ENCODE data around the gene PRXL2A. TPM values are rescaled to one million over a fixed set of nuclear protein-coding genes. Genes with fewer than 3 reads are reported as not detected.
A peak's percentile ranks its signal among the peaks of the same experiment; 100 is the strongest.
"Not testable (repeated sequence)": the region's sequence is repeated elsewhere in the genome, so short reads cannot be mapped to it uniquely, and the experiment has no call there.

Gene PRXL2A, protein sequence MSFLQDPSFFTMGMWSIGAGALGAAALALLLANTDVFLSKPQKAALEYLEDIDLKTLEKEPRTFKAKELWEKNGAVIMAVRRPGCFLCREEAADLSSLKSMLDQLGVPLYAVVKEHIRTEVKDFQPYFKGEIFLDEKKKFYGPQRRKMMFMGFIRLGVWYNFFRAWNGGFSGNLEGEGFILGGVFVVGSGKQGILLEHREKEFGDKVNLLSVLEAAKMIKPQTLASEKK
- 33.3 TPM for total RNA-seq
- long read RNA-seq, full-length matches to known transcripts, result 47 of 54 reads
- long read RNA-seq, partial matches to known transcripts, result 0 of 54 reads
- long read RNA-seq, other reads (novel, unspliced or antisense), result 7 of 54 reads

DNA sequence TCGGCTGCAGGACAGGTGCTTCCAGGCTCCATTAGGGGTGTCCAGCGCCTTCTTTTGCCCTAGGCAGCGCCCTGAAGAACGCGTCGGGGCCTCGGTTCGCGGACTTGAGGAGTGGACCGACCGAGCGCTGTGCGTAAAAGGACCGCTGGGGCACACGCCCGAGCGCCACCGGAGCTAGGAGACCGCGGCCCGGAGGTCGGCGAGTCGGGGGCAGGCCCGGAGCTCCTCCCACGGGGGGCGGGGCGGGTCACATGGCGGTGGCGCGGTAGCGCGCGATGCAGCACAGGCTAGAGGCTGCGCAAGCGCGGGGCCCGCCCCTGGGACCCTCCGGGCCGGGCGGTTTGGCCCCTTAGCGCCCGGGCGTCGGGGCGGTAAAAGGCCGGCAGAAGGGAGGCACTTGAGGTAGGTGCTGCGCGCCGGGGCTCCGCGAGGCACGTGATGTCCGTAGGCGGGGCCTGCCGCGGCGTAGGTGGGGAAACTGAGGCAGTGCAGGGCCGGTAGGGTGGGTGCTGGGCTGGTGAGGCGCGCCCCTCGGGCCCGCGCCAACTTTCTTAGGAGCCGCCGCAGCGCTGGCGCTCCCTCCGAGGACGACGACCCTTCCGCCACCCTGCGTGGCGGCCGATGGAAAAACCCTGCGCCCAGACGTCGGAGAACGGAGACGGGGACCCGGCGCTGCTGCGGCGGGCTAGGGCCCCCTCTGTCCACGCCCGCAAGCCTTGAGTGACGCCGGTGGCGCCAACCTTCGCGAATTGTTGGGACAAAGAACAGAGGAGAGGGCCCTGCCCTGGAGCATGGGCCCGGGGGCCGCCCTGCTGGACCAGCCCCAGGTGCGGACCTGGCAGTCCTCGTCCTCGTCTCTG is at the start of gene PRXL2A:
Gene PRXL2A (plus strand): TSS at position 310 of the 860 bp plus-strand sequence. CDS start 11,917 bp downstream, outside the sequence.
- intact Hi-C loops (cut with DNase I), result no loop called here

DNA sequence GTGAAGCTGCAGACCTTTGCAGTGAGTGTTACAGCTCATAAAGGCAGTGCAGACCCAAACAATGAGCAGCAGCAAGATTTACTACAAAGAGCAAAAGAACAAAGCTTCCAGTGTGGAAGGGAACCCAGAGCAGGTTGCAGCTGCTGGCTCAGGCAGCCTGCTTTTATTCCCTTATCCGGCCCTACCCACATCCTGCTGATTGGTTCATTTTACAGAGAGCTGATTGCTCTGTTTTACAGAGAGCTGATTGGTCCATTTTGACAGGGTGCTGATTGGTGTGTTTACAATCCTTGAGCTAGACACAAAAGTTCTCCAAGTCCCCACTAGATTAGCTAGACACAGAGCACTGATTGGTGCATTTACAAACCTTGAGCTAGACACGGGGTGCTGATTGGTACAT is 49.4 kb upstream of the PRXL2A start:
- H3K4me3 ChIP-seq, result not testable (repeated sequence)

More for the DNA sequence above, at the start of gene PRXL2A:
- TF ChIP-seq, protein P1, sequence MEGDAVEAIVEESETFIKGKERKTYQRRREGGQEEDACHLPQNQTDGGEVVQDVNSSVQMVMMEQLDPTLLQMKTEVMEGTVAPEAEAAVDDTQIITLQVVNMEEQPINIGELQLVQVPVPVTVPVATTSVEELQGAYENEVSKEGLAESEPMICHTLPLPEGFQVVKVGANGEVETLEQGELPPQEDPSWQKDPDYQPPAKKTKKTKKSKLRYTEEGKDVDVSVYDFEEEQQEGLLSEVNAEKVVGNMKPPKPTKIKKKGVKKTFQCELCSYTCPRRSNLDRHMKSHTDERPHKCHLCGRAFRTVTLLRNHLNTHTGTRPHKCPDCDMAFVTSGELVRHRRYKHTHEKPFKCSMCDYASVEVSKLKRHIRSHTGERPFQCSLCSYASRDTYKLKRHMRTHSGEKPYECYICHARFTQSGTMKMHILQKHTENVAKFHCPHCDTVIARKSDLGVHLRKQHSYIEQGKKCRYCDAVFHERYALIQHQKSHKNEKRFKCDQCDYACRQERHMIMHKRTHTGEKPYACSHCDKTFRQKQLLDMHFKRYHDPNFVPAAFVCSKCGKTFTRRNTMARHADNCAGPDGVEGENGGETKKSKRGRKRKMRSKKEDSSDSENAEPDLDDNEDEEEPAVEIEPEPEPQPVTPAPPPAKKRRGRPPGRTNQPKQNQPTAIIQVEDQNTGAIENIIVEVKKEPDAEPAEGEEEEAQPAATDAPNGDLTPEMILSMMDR (IDR thresholded peaks at IDR 0.05), result no peak
- ATAC-seq, result peak; percentile 96 to 98
- peak within 1 kb of the TSS; percentile 84 for H3K4me3 ChIP-seq
- no peaks in the 10 kb centered on the region for H3K9me3 ChIP-seq
- DNase-seq, result peak; percentile 90
- H3K27ac ChIP-seq, result peak within 1 kb of the TSS; percentile 72
- H3K36me3 ChIP-seq, result no peaks in the 10 kb centered on the region
- no peaks in the 10 kb centered on the region for H3K27me3 ChIP-seq (ENCODE audit: low read depth)
- H3K4me1 ChIP-seq, result peaks cover 27% of the 10 kb centered on the region

DNA sequence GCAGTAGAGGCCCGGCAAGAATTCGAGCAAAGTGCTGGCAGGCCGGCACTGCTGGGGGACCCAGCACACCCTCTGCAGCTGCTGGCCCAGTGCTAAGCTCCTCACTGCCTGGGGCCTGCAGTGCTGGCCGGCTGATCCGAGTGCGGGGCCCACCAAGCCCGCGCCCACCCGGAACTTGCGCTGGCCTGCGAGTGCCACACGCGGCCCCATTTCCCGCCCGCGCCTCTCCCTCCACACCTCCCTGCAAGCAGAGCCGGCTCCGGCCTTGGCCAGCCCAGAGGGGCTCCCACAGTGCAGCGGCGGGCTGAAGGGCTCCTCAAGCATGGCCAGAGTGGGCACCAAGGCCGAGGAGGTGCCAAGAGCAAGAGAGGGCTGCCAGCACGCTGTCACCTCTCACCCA is 48.7 kb upstream of the PRXL2A start:
- intact Hi-C loops (cut with DNase I), result no loop called here
- no peak for ATAC-seq

More for the DNA sequence above, 49.4 kb upstream of the PRXL2A start:
- ATAC-seq; H3K27ac ChIP-seq; intact Hi-C loops (cut with DNase I); DNase-seq; H3K36me3 ChIP-seq; H3K4me1 ChIP-seq; H3K9me3 ChIP-seq: not testable (repeated sequence)
- peaks cover 14% of the 10 kb centered on the region for H3K27me3 ChIP-seq (ENCODE audit: low read depth)

DNA sequence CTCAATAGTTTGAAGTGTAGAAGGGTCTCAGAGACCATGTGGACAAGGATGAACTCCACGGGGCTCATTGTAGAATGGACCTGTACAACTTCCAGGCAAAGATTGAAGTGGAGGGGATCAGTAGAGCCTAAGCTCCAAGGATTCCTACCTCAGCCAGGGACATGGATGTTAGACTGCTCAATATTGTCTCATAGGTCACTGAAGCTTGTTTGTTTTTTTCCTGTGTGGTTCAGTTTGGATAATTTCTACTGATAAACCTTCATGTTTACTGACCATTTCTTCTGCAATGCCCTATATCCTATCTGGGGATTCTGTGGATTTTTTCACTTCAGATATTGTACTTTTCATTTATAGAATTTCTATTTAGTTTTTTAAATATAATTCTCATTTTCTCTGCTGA is 42.8 kb upstream of the PRXL2A start:
- H3K9me3 ChIP-seq, result peaks cover 10% of the 10 kb centered on the region
- no peak overlapping the region for H3K4me3 ChIP-seq
- H3K36me3 ChIP-seq, result no peaks in the 10 kb centered on the region
- no peak overlapping the region for H3K27ac ChIP-seq
- H3K27me3 ChIP-seq (ENCODE audit: low read depth), result no peaks in the 10 kb centered on the region
- intact Hi-C loops (cut with DNase I), result no loop called here
- ATAC-seq (no peak), DNase-seq (no peak)
- TF ChIP-seq, protein P1 (IDR thresholded peaks at IDR 0.05), result no peak
- no peaks in the 10 kb centered on the region for H3K4me1 ChIP-seq

More for the DNA sequence above, 48.7 kb upstream of the PRXL2A start:
- Histone ChIP-seq H3K27ac (no peak overlapping the region), H3K27me3 (ENCODE audit: low read depth) (peaks cover 14% of the 10 kb centered on the region), H3K9me3 (no peaks in the 10 kb centered on the region), H3K4me1 (peaks cover 6% of the 10 kb centered on the region), H3K36me3 (no peaks in the 10 kb centered on the region), H3K4me3 (no peak overlapping the region)
- no peak for DNase-seq
- TF ChIP-seq, protein P1 (IDR thresholded peaks at IDR 0.05), result no peak

DNA sequence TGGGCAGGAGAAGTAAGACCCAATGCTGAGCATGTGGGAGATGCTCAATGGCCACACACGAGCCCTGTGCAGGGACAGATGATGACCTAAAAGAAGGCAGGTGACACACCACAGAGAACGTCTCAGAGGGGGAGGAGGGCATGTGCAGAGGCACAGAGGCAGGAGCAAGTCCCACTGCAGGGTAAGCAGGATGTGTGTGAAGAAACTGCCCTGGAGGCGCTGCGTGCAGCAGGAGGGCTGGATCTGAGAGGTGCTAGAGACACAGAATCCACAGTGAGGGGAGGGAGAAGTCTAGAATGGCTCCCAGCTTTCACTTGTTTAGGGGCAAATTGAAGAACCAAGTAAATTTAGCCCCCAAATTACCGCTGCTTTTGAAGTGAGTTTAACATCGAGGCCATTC is 36.9 kb upstream of the PRXL2A start:
- ATAC-seq (no peak), DNase-seq (no peak)
- intact Hi-C loops (cut with DNase I), result no loop called here
- Histone ChIP-seq H3K27me3 (ENCODE audit: low read depth) (no peaks in the 10 kb centered on the region), H3K4me3 (no peak overlapping the region), H3K9me3 (peaks cover 6% of the 10 kb centered on the region), H3K36me3 (no peaks in the 10 kb centered on the region), H3K4me1 (no peaks in the 10 kb centered on the region), H3K27ac (no peak overlapping the region)
- TF ChIP-seq, protein P1 (IDR thresholded peaks at IDR 0.05), result no peak
